Right cardiac atrium (tissue), 5 donors: ENCODE measurements around the gene TP63. TPM values are rescaled to one million over a fixed set of nuclear protein-coding genes. Genes with fewer than 3 reads are reported as not detected.

Experiments
- ATAC-seq, 2 donors: fragments of 200-7000 bp; cut with Tn5 transposase; one replicate each; pipeline versions ENCODE4 v1.8.0 to v1.9.1; 2020; ENCODE audit warnings: moderate library complexity in 2 of 2, mild to moderate bottlenecking in 1 of 2
- DNase-seq, 3 donors: peaks; one replicate each; pipeline ENCODE4 v3.0.0-alpha.2; 2020
- H3K27ac ChIP-seq: one replicate; pipeline ENCODE4 v1.5.1; 2013; ENCODE audit warnings: mild to moderate bottlenecking, low read length, control low read depth, moderate library complexity
- H3K27me3 ChIP-seq: one replicate; pipeline ENCODE4 v1.6.1; 2013; ENCODE audit not compliant: control insufficient read depth, insufficient read depth
- H3K4me1 ChIP-seq: one replicate; pipeline ENCODE4 v1.6.1; 2013; ENCODE audit warnings: low read length; ENCODE audit not compliant: control insufficient read depth, insufficient read depth
- H3K4me3 ChIP-seq: one replicate; pipeline ENCODE4 v1.5.1; 2013; ENCODE audit warnings: low read length, control low read depth
- H3K9me3 ChIP-seq: one replicate; pipeline ENCODE4 v1.6.1; 2013; ENCODE audit warnings: low read length; ENCODE audit not compliant: control insufficient read depth
- WGBS: extraction: QIAGEN DNeasy Blood & Tissue Kit; methylation state at CpG from one replicate; pipeline ENCODE4 v1.1.7; 2013; 5-methylcytosine and 5-hydroxymethylcytosine counted together
- intact Hi-C, 4 donors: fragments of 100-400 bp; cut with DNase I; formaldehyde crosslinking; loops; one replicate each; pipeline versions ENCODE4 v1.11.0 to v1.14.0; 2022 to 2023
- polyA plus RNA-seq: library from polyadenylated mRNA; stranded (reverse); fragments of 200-250 nt; gene quantifications from one replicate; pipeline ENCODE4 v1.2.3, GENCODE V29; 2013
- total RNA-seq, 4 donors: library from RNA; stranded (reverse); fragmentation: NEBNext Ultra II Directional; extraction: Animal tissue kit (Norgen Biotek cat#: 25700); gene quantifications; one replicate each; pipeline ENCODE4 v1.2.1, GENCODE V29; 2021
- donor health status: healthy with polysubstance abuse.
- donor health status: DM: no; HTN: yes; CAD: no.
- donor health status: DM: no; HTN: no; CAD: no.
- donor health status: DM: no; HTN: yes; CAD: no; lungs with severe emphysema.
- donor health status: DM: yes; HTN: yes; CAD: no.

Gene TP63
- total and polyA plus RNA-seq, 5 donors, result 0.25 to 0.71 (median 0.56) TPM

- Histone ChIP-seq H3K27ac (no peak overlapping the region), H3K9me3 (no peaks in the 10 kb centered on the region), H3K27me3 (no peaks in the 10 kb centered on the region), H3K4me3 (no peak overlapping the region), H3K4me1 (no peaks in the 10 kb centered on the region)
- no peak for DNase-seq
- ATAC-seq, result no peak
- intact Hi-C loops, result no loop called here
- 89% methylated on average over 6 of the region's 6 CpGs for WGBS
Measured at GRCh38 chr3:189907803-189908202, 276.6 kb downstream of the TP63 start.

- Histone ChIP-seq H3K4me3 (no peak overlapping the region), H3K27me3 (no peaks in the 10 kb centered on the region), H3K4me1 (no peaks in the 10 kb centered on the region), H3K27ac (no peak overlapping the region), H3K9me3 (no peaks in the 10 kb centered on the region)
- DNase-seq, result no peak
- ATAC-seq, result no peak
- intact Hi-C loops, result no loop called here
Measured at GRCh38 chr3:189908646-189909045, 277.5 kb downstream of the TP63 start.

DNA sequence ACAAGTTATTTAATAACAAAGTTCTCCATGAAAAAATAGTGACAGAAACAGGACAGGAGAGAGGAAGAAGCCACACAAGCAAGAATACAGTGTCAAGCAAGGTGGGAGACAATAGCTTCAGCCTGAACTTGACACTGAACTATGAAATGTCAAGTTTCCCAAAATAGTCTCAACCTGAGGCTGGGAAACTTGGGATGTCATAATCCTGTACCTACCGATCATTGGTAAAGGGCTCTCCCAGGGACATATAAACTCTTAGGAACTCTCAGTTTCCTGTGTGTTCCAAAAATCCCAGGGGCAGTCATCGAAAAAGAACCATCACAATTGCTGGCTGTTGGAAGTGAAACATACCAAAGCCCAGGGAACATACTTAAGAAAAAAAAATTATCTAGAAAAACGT lies 277.9 kb downstream of the TP63 start:
- Histone ChIP-seq H3K4me3 (no peak overlapping the region), H3K27me3 (no peaks in the 10 kb centered on the region), H3K4me1 (no peaks in the 10 kb centered on the region), H3K27ac (no peak overlapping the region), H3K9me3 (no peaks in the 10 kb centered on the region)
- WGBS, result 76% methylated on average over 3 of the region's 3 CpGs
- ATAC-seq (no peak), DNase-seq (no peak)
- intact Hi-C loops, result no loop called here

DNA sequence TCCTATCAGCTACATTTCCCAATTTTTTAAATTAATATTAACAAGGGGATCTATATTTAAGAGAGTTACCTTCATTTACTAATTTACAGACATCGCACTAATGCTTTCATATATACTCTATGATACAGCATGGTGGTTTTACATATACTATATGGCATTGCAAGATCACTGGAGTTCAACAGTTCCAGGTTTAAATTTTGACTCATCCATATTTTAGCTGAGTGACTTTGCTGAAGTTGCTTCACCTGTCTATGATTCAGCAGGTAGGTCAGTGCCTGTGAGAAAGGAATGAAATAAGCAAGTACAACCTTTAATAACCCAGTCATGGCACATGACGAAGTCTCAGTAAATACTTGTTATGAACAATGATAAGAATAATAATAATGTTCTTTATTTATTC lies 278.4 kb downstream of the TP63 start:
- H3K9me3 ChIP-seq, result no peaks in the 10 kb centered on the region
- H3K27ac ChIP-seq, result no peak overlapping the region
- no peaks in the 10 kb centered on the region for H3K4me1 ChIP-seq
- WGBS, result 94% methylated on average over 2 of the region's 2 CpGs
- H3K4me3 ChIP-seq, result no peak overlapping the region
- no peak for ATAC-seq
- intact Hi-C loops, result no loop called here
- no peaks in the 10 kb centered on the region for H3K27me3 ChIP-seq
- DNase-seq, result no peak

DNA sequence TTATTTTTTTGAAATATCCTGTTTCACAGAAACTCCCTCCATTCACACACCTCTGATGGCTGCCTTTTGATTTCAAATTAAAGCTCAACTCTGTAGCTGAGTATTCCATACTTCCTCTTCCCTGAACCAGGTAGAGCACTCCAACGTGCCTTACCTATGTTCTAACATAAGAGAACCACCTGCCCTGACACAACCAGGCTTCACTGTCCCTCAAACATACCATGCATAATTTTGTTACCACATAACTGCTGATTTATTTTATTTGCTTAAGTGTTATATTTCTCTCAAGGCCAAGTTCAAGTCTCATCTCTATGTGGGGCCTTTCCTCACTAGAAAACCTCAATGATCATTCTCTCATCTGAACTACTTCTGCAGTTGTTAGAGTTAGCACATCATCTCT lies 279.8 kb downstream of the TP63 start:
- no peaks in the 10 kb centered on the region for H3K9me3 ChIP-seq
- WGBS, result 74% methylated on average over 1 of the region's 1 CpG
- ATAC-seq (no peak), DNase-seq (no peak)
- no peak overlapping the region for H3K4me3 ChIP-seq
- H3K4me1 ChIP-seq, result no peaks in the 10 kb centered on the region
- H3K27me3 ChIP-seq, result no peaks in the 10 kb centered on the region
- intact Hi-C loops, result no loop called here
- H3K27ac ChIP-seq, result no peak overlapping the region

DNA sequence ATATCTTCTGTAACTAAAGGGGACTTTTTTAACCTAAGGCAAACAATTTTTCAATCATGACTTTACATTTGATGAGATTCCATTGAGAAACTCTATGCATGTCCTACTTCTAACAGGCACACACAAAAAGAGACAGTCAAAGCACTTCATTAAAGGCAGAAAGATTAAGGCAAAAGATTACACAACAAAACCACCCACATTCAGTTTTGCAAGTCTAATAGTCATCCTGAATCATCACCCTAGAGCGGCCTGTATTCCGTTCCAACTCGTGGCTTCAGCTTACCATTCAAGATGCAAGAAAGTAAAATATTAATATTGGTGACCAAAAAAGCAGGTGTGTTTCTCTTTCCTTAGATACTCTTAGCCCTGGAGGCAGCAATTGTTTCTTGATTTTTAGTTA lies 283.6 kb downstream of the TP63 start:
- Histone ChIP-seq H3K27me3 (no peaks in the 10 kb centered on the region), H3K4me1 (no peaks in the 10 kb centered on the region), H3K4me3 (no peak overlapping the region), H3K27ac (no peak overlapping the region), H3K9me3 (no peaks in the 10 kb centered on the region)
- DNase-seq (no peak), ATAC-seq (no peak)
- intact Hi-C loops, result no loop called here
- 85% methylated on average over 3 of the region's 3 CpGs for WGBS

DNA sequence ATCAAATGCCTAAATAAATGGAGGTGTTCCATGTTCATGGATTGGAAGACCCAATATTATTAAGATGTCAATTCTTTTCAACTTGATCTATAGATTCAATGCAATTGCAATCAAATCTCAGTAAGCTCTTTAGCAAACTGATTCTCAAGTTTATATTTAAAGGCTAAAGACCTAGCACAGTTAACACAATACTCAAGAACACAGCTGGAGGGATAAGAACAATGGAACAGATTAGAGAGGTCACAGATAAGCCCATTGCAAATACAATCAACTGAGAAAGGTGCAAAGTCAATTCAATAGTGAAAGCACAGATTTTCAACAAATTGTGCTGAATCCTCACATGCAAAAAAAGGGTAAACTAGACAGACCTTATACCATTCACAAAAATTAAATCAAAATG lies 290.6 kb downstream of the TP63 start:
- intact Hi-C loops, result no loop called here
- no peak for ATAC-seq

GRCh38 chr3:189927975-189928895 lies 297.0 kb downstream of the TP63 start:
- Histone ChIP-seq H3K27me3 (no peaks in the 10 kb centered on the region), H3K4me3 (no peak overlapping the region), H3K27ac (no peak overlapping the region), H3K4me1 (no peaks in the 10 kb centered on the region), H3K9me3 (no peaks in the 10 kb centered on the region)
- DNase-seq, result no peak
- 72% methylated on average over 6 of the region's 6 CpGs for WGBS
- intact Hi-C loops, result no loop called here
- ATAC-seq, result no peak

More for the DNA sequence above, 290.6 kb downstream of the TP63 start:
- Histone ChIP-seq H3K4me1 (no peaks in the 10 kb centered on the region), H3K27ac (no peak overlapping the region), H3K9me3 (no peaks in the 10 kb centered on the region), H3K4me3 (no peak overlapping the region), H3K27me3 (no peaks in the 10 kb centered on the region)
- no peak for DNase-seq

DNA sequence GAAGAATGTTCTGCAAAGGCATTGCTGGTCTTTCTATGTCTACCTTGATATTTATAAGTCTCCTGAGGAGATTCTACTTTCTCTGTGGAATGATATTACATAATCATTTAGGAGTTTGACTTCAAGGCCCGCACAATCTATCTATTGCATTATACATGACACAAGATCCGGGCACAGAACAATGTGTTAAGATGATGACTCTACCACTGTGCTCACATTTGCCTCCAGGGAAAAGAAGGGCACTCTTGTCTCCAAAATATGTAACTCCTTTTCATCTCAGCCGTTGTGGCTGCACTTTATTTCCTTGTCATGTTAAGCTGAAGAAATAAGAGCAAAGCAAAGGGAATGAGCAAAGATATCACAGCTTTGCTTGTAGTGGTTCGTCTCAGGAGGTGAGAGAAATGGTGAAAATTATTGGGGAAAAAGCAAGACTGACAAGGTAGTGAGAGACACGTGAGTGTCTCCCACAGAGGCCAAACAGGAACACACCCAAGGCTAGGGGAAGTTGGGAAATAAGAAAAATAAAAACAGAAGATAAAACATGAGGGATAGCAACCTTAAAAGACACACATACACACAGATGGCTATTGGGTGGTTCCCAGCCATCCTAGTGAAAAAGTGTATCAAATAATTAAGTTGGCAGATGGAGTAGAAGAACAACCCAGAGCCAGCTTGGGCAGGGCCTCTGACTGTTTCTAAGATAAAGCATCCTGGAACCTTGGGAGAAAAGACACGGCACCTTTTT lies 305.2 kb downstream of the TP63 start:
- DNase-seq, result no peak
- Histone ChIP-seq H3K4me3 (no peak overlapping the region), H3K27ac (no peak overlapping the region), H3K4me1 (no peaks in the 10 kb centered on the region), H3K27me3 (no peaks in the 10 kb centered on the region), H3K9me3 (peaks cover 6% of the 10 kb centered on the region)
- no peak for ATAC-seq
- intact Hi-C loops, result no loop called here
- 70% methylated on average over 6 of the region's 6 CpGs for WGBS

DNA sequence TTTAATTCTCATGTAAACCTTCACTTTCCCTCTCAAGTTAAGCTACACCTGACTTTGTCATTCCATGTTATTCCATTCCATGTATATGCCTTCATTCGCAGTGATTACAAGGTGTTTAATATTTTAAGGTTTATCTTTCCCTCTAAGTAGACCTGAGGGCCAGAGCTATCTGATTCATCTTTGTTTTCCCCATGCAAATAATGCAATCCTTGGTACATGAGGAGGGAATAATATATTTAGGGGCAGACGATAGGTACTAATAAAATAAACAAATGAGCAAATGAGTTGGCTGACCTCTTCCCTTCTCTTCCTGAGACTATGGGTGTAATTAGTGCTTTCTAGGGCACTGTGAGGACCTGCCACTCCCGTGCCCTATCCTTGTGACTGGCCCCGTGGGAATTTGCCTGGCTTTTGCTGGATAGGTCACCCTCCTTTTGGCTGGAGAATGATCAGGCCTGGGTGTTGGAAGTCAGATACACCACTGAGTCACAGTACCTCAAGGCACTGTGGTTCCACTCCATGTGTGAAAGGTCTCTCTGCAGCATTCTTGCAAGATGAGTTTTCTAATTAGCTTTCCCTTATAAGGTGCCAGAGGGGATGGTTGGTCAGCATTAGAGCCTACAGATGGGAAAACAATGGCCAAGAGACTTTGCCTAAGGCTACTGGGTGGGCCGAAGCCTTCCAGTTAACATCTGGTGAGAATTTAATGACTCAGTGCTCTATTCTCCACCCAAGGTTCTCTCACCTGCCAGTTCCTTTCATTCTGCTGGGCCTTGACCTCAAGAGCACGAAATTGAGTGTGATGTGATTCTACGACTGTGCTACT lies 306.3 kb downstream of the TP63 start:
- 82% methylated on average over 7 of the region's 7 CpGs for WGBS
- intact Hi-C loops, result no loop called here
- DNase-seq, result no peak
- Histone ChIP-seq H3K27me3 (no peaks in the 10 kb centered on the region), H3K4me3 (no peak overlapping the region), H3K4me1 (no peaks in the 10 kb centered on the region), H3K27ac (no peak overlapping the region), H3K9me3 (peaks cover 6% of the 10 kb centered on the region)
- ATAC-seq, result no peak

DNA sequence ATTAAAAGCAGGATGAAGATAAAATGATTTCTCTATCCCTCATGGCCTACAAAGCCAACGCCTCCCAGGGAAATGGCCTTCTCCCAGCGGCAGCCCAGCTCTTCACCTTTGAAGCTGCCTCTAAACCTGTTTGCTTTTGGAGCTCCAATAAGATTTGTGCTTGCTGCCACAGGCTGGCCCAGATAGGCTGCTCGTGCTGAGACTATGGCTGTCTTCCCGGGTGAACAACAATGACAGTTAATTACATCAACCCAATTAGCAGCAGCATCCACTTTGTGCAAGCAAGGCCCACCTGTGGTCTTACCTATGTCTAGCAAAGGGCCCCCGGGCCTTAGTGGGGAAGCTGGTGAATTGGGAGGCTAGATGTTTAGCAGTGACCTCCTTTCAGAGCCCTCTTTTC lies 309.9 kb downstream of the TP63 start:
- intact Hi-C loops, result loop anchor here in 2 of 4 donors (10.0 kb wide), 2 partner anchors 166 to 666 kb away; no protein-coding TSS in a partner anchor
- Histone ChIP-seq H3K27me3 (no peaks in the 10 kb centered on the region), H3K27ac (no peak overlapping the region), H3K4me3 (no peak overlapping the region), H3K4me1 (no peaks in the 10 kb centered on the region), H3K9me3 (peaks cover 6% of the 10 kb centered on the region)
- WGBS, result 86% methylated on average over 5 of the region's 5 CpGs
- ATAC-seq, result no peak
- no peak for DNase-seq
